ENCODE results near the gene CCDC85B. TPM values are rescaled to one million over a fixed set of nuclear protein-coding genes. Genes with fewer than 3 reads are reported as not detected.
A peak's percentile ranks its signal among the peaks of the same experiment; 100 is the strongest.

CCDC85B gene
- total RNA-seq, 8 experiments from 2014 or later = 3.0 to 16.0 (median 6.3) TPM

- H3K27ac ChIP-seq = no peak overlapping the region
- 72 to 100% (median 93%) methylated on average over 1 to 6 of the region's 7 CpGs; no CpG with 5 or more reads in 5 of the 10 experiments for WGBS, 10 experiments
- H3K4me1 ChIP-seq (replicated peaks in 1 of 2) = peaks cover 3 to 5% of the 10 kb centered on the region in 2 donors
- ATAC-seq (replicated peaks in 6 of 8) = no peak
- in situ Hi-C loops (cut with MboI; ENCODE audit: low pct_unique_long_range_greater_than_20kb in 2 of 9, low sequenced_read_pairs in 9 of 9, unreplicated experiment in 9 of 9) = loop anchor here in 2 of 9 experiments (10.0 to 25.0 kb wide), 2 partner anchors 105 to 107 kb away; no protein-coding TSS in a partner anchor
- no peak overlapping the region for H3K4me3 ChIP-seq
Observed at GRCh38 chr11:65880027-65880426, 10.4 kb upstream of the CCDC85B start.

- ATAC-seq (replicated peaks in 6 of 8) = no peak
- in situ Hi-C loops (cut with MboI; ENCODE audit: low pct_unique_long_range_greater_than_20kb in 2 of 9, low sequenced_read_pairs in 9 of 9, unreplicated experiment in 9 of 9) = loop anchor here in 2 of 9 experiments (10.0 to 25.0 kb wide), 2 partner anchors 104 to 106 kb away; no protein-coding TSS in a partner anchor
- 40 to 100% (median 70%) methylated on average over 1 to 2 of the region's 7 CpGs; no CpG with 5 or more reads in 4 of the 10 experiments for WGBS, 10 experiments
- Histone ChIP-seq H3K4me3 (no peak overlapping the region), H3K4me1 (replicated peaks in 1 of 2) (peaks cover 3 to 5% of the 10 kb centered on the region in 2 donors), H3K27ac (no peak overlapping the region)
Observed at GRCh38 chr11:65880844-65881421, 9.5 kb upstream of the CCDC85B start.

GRCh38 chr11:65882120-65883057, 8.1 kb upstream of the CCDC85B start:
- no peak overlapping the region for H3K27ac ChIP-seq
- peaks cover 12 to 13% of the 10 kb centered on the region in 2 donors for H3K4me1 ChIP-seq (replicated peaks in 1 of 2)
- no peak overlapping the region for H3K4me3 ChIP-seq
- ATAC-seq (replicated peaks in 6 of 8) = no peak
- 70 to 100% (median 92%) methylated on average over 1 to 13 of the region's 30 CpGs; no CpG with 5 or more reads in 3 of the 10 experiments for WGBS, 10 experiments
- in situ Hi-C loops (cut with MboI; ENCODE audit: low pct_unique_long_range_greater_than_20kb in 2 of 9, low sequenced_read_pairs in 9 of 9, unreplicated experiment in 9 of 9) = loop anchor here in 2 of 9 experiments (10.0 to 25.0 kb wide), 2 partner anchors 102 to 105 kb away; no protein-coding TSS in a partner anchor

DNA sequence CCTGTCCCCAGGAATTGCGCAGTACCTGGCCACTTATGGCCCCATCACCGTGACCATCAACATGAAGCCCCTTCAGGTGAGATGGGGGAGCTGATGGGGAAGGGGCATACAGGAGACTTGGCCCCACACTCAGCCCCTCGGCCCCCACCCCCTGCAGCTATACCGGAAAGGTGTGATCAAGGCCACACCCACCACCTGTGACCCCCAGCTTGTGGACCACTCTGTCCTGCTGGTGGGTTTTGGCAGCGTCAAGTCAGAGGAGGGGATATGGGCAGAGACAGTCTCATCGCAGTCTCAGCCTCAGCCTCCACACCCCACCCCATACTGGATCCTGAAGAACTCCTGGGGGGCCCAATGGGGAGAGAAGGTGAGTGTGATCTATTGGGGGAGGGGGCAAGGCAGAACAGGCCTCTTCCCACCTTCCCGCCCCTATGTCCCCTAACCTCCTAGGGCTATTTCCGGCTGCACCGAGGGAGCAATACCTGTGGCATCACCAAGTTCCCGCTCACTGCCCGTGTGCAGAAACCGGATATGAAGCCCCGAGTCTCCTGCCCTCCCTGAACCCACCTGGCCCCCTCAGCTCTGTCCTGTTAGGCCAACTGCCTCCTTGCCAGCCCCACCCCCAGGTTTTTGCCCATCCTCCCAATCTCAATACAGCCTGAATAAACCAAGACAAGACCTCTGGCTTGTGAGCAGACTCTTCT, 7.3 kb upstream of the CCDC85B start:
- no peak for ATAC-seq (replicated peaks in 6 of 8)
- WGBS, 10 experiments = 95 to 100% (median 100%) methylated on average over 1 to 4 of the region's 13 CpGs; no CpG with 5 or more reads in 6 of the 10 experiments
- Histone ChIP-seq H3K4me1 (replicated peaks in 1 of 2) (peaks cover 13 to 15% of the 10 kb centered on the region in 2 donors), H3K27ac (no peak overlapping the region), H3K4me3 (no peak overlapping the region)
- in situ Hi-C loops (cut with MboI; ENCODE audit: low pct_unique_long_range_greater_than_20kb in 2 of 9, low sequenced_read_pairs in 9 of 9, unreplicated experiment in 9 of 9) = loop anchor here in 2 of 9 experiments (10.0 to 25.0 kb wide), 2 partner anchors 102 to 104 kb away; no protein-coding TSS in a partner anchor

DNA sequence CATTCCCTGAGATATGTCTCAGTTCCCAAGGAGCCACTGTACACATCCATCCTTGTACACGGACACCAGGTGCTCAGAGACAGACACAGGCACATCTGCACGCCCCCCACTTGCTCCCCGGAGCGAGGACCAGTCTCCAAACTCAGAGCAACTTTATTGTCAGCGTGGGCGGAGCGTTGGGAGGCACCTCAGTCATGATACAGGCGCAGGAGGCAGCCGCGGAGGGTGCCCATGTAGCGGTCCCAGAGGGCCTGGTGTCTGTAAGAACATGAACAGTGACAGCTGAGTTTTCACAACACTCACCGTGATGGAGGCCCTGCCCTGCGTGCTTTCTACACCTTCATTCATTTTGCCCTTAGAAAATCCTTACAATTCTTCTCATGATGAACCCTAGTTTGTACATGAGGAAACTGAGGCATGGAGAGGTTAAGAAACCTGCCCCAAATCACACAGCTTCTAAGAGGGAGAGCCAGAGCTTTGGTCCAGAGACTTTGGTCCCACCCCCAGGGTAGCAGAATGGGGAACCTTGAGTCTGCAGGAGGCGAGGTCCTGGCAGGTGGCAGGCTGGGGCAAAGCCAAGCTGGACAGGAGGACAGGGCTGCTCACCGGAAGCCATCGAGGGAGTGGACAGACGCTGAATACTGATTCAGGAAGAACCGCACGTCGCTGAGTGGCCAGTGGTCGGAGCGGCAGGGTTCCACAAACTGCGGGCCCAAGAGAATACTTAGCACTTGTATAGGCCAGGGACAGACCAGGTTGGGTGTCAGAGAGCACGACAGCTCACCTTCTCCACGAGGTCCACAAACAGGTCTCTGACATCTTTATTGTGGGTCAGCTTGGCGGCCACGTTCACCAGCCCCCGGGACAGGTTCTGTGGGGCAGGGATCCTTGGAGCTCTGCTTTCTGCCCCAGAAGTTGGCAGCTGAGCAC, 6.4 kb upstream of the CCDC85B start:
- WGBS, 10 experiments = 69 to 100% (median 89%) methylated on average over 2 to 18 of the region's 28 CpGs; no CpG with 5 or more reads in 2 of the 10 experiments
- no peak overlapping the region for H3K27ac ChIP-seq
- H3K4me1 ChIP-seq (replicated peaks in 1 of 2) = peaks cover 14 to 17% of the 10 kb centered on the region in 2 donors
- H3K4me3 ChIP-seq = peak overlapping the region in 1 of 5 donors; percentile 17
- in situ Hi-C loops (cut with MboI; ENCODE audit: low pct_unique_long_range_greater_than_20kb in 2 of 9, low sequenced_read_pairs in 9 of 9, unreplicated experiment in 9 of 9) = loop anchor here in 2 of 9 experiments (10.0 to 25.0 kb wide), 2 partner anchors 101 to 103 kb away; no protein-coding TSS in a partner anchor
- ATAC-seq (replicated peaks in 6 of 8) = no peak

DNA sequence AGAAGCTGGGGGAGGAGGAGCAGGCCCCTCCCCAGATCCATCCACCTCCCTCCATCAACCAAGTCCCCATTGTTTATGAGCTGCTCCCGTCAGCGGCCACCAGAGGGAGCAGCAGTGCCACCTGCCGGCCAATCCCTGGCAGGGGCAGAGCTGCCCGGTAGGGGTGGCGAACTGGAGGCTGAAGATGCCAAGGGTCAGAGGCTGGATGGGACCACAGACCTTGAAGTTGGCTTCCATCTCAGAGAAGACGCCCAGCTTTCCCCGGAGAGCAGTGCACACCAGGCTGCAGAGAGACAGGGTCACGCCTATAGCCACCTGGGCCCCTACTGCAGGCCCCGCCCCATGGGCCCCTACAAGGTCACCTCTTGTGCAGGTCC, 5.8 kb upstream of the CCDC85B start:
- in situ Hi-C loops (cut with MboI; ENCODE audit: low pct_unique_long_range_greater_than_20kb in 2 of 9, low sequenced_read_pairs in 9 of 9, unreplicated experiment in 9 of 9) = loop anchor here in 2 of 9 experiments (10.0 to 25.0 kb wide), 2 partner anchors 100 to 103 kb away; no protein-coding TSS in a partner anchor
- H3K27ac ChIP-seq = no peak overlapping the region
- WGBS, 10 experiments = 0 to 100% (median 33%) methylated on average over 1 to 5 of the region's 9 CpGs; no CpG with 5 or more reads in 6 of the 10 experiments
- H3K4me1 ChIP-seq (replicated peaks in 1 of 2) = peaks cover 18 to 23% of the 10 kb centered on the region in 2 donors
- ATAC-seq (replicated peaks in 6 of 8) = peak in 4 of 8 experiments; percentile 1 to 24 (median 6)
- H3K4me3 ChIP-seq = peak overlapping the region in 1 of 5 donors; percentile 17

DNA sequence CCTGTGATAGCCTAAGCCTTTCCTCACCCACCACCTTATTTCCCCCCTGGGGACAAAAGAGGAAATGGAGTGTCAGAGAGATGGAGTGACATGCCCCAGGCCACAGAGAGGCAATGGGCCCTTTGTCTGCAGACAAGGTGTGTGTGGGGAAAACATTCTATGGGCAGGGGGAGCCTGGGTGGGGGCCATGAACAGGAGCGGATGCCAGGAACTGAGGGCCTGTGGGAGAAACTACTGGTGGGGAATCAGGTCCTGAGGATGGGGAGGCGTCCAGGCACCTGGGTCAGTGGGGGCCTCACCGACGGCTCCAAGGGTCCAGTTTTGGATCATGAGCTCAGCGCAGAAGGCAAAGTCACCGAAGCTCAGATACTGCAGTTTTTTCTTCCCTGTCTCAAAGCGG, 5.2 kb upstream of the CCDC85B start:
- WGBS, 10 experiments = 89 to 100% methylated on average over 1 to 5 of the region's 7 CpGs; no CpG with 5 or more reads in 8 of the 10 experiments
- in situ Hi-C loops (cut with MboI; ENCODE audit: low pct_unique_long_range_greater_than_20kb in 2 of 9, low sequenced_read_pairs in 9 of 9, unreplicated experiment in 9 of 9) = loop anchor here in 2 of 9 experiments (10.0 to 25.0 kb wide), 2 partner anchors 100 to 102 kb away; no protein-coding TSS in a partner anchor
- Histone ChIP-seq H3K4me3 (no peak overlapping the region), H3K27ac (no peak overlapping the region), H3K4me1 (replicated peaks in 1 of 2) (peaks cover 23 to 27% of the 10 kb centered on the region in 2 donors)
- no peak for ATAC-seq (replicated peaks in 6 of 8)

DNA sequence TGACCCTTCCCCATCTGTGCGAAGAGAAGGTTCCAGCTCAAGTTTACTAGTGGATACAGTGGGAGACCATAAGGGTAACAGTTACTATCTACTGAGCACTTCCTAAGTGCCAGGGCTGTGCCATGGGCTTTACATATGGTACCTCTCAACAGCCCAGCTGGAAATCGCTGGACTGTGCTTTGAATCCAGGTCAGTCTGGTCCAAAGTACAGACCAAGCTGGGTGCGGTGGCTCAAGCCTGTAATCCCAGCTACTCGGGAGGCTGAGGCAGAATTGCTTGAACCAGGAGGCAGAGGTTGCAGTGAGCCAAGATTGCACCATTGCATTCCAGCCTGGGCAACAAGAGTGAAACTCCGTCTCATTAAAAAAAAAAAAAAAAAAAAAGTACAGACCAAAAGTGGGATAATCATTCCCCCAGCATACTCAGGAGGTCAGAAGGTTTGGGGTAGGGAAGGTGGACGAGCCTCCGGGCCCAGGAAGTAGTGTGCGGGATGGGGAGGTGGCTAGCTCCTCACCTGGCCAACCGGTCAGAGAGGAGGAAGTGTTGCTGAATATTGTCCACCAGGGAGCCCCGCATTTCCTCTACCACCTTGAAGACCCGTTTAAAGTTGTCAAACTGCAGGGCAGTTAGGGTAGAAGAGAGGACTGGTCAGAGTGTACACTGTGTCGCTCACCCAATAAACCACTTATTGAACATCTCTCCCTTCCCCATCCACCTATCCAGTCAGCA, 4.5 kb upstream of the CCDC85B start:
- WGBS, 10 experiments = 70 to 100% (median 90%) methylated on average over 1 to 11 of the region's 12 CpGs; no CpG with 5 or more reads in 1 of the 10 experiments
- no peak overlapping the region for H3K4me3 ChIP-seq
- in situ Hi-C loops (cut with MboI; ENCODE audit: low pct_unique_long_range_greater_than_20kb in 2 of 9, low sequenced_read_pairs in 9 of 9, unreplicated experiment in 9 of 9) = loop anchor here in 2 of 9 experiments (10.0 to 25.0 kb wide), 2 partner anchors 99 to 101 kb away; no protein-coding TSS in a partner anchor
- no peak for ATAC-seq (replicated peaks in 6 of 8)
- peaks cover 23 to 27% of the 10 kb centered on the region in 2 donors for H3K4me1 ChIP-seq (replicated peaks in 1 of 2)
- H3K27ac ChIP-seq = no peak overlapping the region

DNA sequence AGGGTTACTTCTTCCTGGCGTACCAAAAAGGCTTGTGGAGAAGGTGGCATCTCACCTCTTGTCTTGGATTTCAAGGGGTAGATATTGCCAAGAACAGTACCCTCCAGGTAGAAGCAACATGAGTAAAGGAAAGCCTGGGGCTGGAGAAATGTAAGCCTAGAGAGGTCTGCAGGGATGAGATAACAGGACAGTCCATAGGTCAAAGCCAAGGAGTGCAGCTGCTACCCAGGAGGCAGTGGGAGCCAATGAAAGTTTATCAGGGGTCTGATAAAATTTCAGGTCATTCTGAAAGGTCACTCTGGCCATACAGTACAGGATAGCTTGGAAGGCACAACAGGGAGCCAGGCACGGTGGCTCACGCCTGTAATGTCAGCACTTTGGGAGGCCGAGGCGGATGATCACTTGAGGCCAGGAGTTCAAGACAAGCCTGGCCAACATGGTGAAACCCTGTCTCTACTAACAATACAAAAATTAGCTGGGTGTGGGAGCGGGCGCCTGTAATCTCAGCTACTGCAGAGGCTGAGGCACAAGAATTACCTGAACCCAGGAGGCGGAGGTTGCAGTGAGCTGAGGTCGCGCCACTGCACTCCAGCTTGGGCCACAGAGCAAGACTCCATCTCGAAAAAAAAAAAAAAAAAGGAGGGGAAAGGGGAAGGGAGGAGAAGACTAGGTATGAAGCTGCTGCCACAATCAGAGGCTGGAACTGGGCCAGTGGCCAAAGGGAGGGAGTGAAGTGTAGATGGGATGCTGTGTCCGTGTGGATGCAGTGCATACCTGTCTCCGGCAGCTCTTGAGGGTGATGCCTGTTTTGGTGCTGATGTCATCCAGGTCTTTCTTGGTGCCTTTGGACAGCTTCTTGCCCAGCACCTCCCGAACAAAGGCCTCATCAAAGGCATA, 3.4 kb upstream of the CCDC85B start:
- H3K4me1 ChIP-seq (replicated peaks in 1 of 2) = peaks cover 28 to 34% of the 10 kb centered on the region in 2 donors
- peak overlapping the region; percentile 55 to 95 (median 58) for H3K4me3 ChIP-seq
- in situ Hi-C loops (cut with MboI; ENCODE audit: low pct_unique_long_range_greater_than_20kb in 2 of 9, low sequenced_read_pairs in 9 of 9, unreplicated experiment in 9 of 9) = loop anchor here in 2 of 9 experiments (10.0 to 25.0 kb wide), 2 partner anchors 98 to 100 kb away; no protein-coding TSS in a partner anchor
- 30 to 100% (median 87%) methylated on average over 1 to 9 of the region's 14 CpGs for WGBS, 10 experiments
- H3K27ac ChIP-seq = peak overlapping the region; percentile 88
- ATAC-seq (replicated peaks in 6 of 8) = no peak

- Histone ChIP-seq H3K4me3 (peak overlapping the region; percentile 55 to 95 (median 58)), H3K27ac (peak overlapping the region; percentile 88), H3K4me1 (replicated peaks in 1 of 2) (peaks cover 31 to 34% of the 10 kb centered on the region in 2 donors)
- 0 to 10% (median 0%) methylated on average over 1 to 9 of the region's 23 CpGs; no CpG with 5 or more reads in 4 of the 10 experiments for WGBS, 10 experiments
- in situ Hi-C loops (cut with MboI; ENCODE audit: low pct_unique_long_range_greater_than_20kb in 2 of 9, low sequenced_read_pairs in 9 of 9, unreplicated experiment in 9 of 9) = loop anchor here in 2 of 9 experiments (10.0 to 25.0 kb wide), 2 partner anchors 97 to 100 kb away; no protein-coding TSS in a partner anchor
- peak in 3 of 8 experiments; percentile 3 to 6 (median 5) for ATAC-seq (replicated peaks in 6 of 8)
Observed at GRCh38 chr11:65887723-65888162, 2.7 kb upstream of the CCDC85B start.

Measured in motor neuron (in vitro differentiated cells).